ENCODE data around the gene RBBP6.

DNA sequence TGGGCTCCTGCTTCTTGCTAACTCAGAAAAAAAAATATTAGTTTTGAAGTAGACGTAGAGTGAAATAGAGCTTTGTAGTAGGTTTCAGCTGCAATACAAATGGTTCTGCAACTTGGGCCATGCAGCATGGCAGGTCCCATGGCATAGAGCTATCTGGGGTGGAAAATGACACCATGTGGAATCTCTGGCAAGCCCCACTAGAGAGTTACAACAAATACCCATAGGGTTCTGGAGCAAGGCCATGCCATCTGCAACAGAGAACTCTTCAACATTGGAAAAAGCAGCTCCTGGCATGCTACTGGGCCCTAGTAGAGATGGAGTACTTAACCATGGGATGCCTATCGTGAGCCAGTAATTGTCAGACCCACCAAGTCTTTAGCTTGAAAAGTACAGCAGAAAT lies 25.3 kb upstream of the RBBP6 start:
- TF ChIP-seq POLR2A (IDR thresholded peaks at IDR 0.05; ENCODE audit: low read depth, low read length): no peak
- TF ChIP-seq TAF1 (IDR thresholded peaks at IDR 0.05; ENCODE audit: low read depth, low read length): no peak
- no peak for TF ChIP-seq POLR2AphosphoS5 (IDR thresholded peaks at IDR 0.05; ENCODE audit: low read depth, low read length)

Data from GM12891 (cell line).